Measurements from ENCODE around the gene NUTM2F. TPM values are rescaled to one million over a fixed set of nuclear protein-coding genes. Genes with fewer than 3 reads are reported as not detected.
A peak's percentile ranks its signal among the peaks of the same experiment; 100 is the strongest.
"Not testable (repeated sequence)": the region's sequence is repeated elsewhere in the genome, so short reads cannot be mapped to it uniquely, and the experiment has no call there.

NUTM2F gene, protein sequence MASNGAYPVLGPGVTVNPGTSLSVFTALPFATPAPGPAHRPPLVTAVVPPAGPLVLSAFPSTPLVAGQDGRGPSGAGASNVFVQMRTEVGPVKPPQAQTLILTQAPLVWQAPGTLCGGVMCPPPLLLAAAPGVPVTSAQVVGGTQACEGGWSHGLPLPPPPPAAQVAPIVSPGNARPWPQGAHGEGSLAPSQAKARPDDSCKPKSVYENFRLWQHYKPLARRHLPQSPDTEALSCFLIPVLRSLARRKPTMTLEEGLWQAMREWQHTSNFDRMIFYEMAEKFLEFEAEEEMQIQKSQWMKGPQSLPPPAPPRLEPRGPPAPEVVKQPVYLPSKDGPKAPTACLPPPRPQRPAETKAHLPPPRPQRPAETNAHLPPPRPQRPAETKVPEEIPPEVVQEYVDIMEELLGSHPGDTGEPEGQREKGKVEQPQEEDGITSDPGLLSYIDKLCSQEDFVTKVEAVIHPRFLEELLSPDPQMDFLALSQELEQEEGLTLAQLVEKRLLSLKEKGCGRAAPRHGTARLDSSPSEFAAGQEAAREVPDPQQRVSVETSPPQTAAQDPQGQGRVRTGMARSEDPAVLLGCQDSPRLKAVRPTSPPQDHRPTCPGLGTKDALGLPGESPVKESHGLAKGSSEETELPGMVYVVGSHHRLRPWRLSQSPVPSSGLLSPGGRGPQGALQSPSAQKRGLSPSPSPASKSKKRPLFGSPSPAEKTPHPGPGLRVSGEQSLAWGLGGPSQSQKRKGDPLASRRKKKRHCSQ
- total RNA-seq (2014; rRNA removed; shearing (Covaris generic)) (not detected in 2 replicates), polyA plus RNA-seq (2016; fragmentation: Nextera tagmentation; extraction: Ambion mirVana) (not detected in 2 replicates)

GRCh38 chr9:94328544-94328943 is at the start of gene NUTM2F:
NUTM2F (minus strand) TSS chr9:94328644; CDS start chr9:94328623, 21 bp downstream.
- H3K27ac ChIP-seq; DNase-seq; H3K9me3 ChIP-seq (ENCODE audit: low read depth); H3K4me2 ChIP-seq (ENCODE audit: unreplicated experiment); H2AFZ ChIP-seq; H3K9ac ChIP-seq; H4K20me1 ChIP-seq (ENCODE audit: insufficient read depth); H3K9me2 ChIP-seq (ENCODE audit: insufficient read depth); H3K36me3 ChIP-seq (ENCODE audit: low read depth); in situ Hi-C loops (cut with MboI); H3K4me1 ChIP-seq (ENCODE audit: insufficient read depth); H3K27me3 ChIP-seq (replicated peaks; ENCODE audit: insufficient read depth); H3K4me3 ChIP-seq; H3F3A ChIP-seq (ENCODE audit: insufficient read depth); H3K79me2 ChIP-seq (ENCODE audit: insufficient read depth): not testable (repeated sequence)
- 33 to 70% methylated on average over 1 to 2 of the region's 5 CpGs for WGBS, 2 experiments (ENCODE audit: low coverage in 1 of 2, low lambda C conversion rate in 2 of 2, missing lambda C conversion rate in 2 of 2)

- peak overlapping the region; percentile 63; the same call in 1 of the 2 replicates for H2AFZ ChIP-seq
- in situ Hi-C loops (cut with MboI); H3F3A ChIP-seq (ENCODE audit: insufficient read depth); H3K36me3 ChIP-seq (ENCODE audit: low read depth); H3K27me3 ChIP-seq (replicated peaks; ENCODE audit: insufficient read depth); H3K4me1 ChIP-seq (ENCODE audit: insufficient read depth); H3K9me2 ChIP-seq (ENCODE audit: insufficient read depth); H3K9me3 ChIP-seq (ENCODE audit: low read depth); H4K20me1 ChIP-seq (ENCODE audit: insufficient read depth): not testable (repeated sequence)
- peak overlapping the region; percentile 63 for H3K27ac ChIP-seq
- H3K79me2 ChIP-seq (ENCODE audit: insufficient read depth) = peaks cover 32% of the 10 kb centered on the region
- H3K4me2 ChIP-seq (ENCODE audit: unreplicated experiment) = peak overlapping the region; percentile 74
- WGBS, 2 experiments (ENCODE audit: low coverage in 1 of 2, low lambda C conversion rate in 2 of 2, missing lambda C conversion rate in 2 of 2) = 1 to 2% methylated on average over 17 to 18 of the region's 19 CpGs
- peak overlapping the region; percentile 81 for H3K9ac ChIP-seq
- peak; percentile 19 for DNase-seq
- peak overlapping the region; percentile 83 for H3K4me3 ChIP-seq
These were observed 46.8 kb upstream of the NUTM2F start for GRCh38 chr9:94375197-94375596.

DNA sequence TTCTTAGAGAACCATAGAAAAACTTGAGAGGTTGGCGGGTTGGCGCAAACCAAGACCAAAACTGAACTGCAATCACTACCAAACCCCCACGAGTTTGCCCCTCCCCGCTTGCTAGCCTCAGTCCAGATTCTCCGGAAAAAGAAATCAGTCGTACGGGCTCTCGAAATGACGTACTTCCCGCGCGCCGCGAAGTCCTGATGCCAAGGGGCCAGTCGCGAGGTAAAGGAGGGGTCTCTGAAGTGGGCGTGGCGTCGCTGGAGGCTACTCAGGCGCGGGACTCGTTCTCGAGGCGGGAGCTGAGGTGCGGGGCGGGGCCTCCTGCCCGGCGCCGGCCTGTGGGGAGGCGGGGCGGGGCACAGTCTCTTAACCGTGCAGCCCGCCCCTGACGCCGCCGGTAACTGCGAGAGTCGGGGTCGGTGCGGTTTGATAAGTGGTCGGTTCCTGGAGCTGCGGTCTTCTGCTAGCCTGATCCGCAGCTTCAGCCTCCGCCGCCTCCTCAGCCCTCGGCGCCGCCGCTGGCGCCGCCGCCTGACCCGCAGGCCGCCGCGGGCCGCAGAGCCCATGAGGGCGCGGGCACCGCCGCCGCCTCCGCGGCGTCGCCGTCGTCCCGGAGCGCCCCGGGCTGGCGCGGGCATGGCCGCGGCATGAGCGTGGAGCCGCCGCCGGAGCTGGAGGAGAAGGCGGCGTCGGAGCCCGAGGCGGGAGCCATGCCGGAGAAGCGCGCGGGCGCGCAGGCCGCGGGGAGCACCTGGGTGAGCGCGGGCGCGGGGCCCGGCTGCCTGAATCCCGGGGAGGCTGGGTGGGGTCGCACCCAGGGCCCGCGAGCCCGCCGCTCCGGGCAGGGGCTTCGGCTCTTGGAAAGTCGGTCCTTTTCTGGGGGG is 46.0 kb upstream of the NUTM2F start:
- H3K9me3 ChIP-seq (ENCODE audit: low read depth); H3K9me2 ChIP-seq (ENCODE audit: insufficient read depth); H3F3A ChIP-seq (ENCODE audit: insufficient read depth); in situ Hi-C loops (cut with MboI); H3K27me3 ChIP-seq (replicated peaks; ENCODE audit: insufficient read depth); H3K36me3 ChIP-seq (ENCODE audit: low read depth); H3K4me1 ChIP-seq (ENCODE audit: insufficient read depth); H4K20me1 ChIP-seq (ENCODE audit: insufficient read depth): not testable (repeated sequence)
- H3K9ac ChIP-seq = peak overlapping the region; percentile 88
- peak overlapping the region; percentile 100 for H2AFZ ChIP-seq
- peak; percentile 91 for DNase-seq
- peak overlapping the region; percentile 97 for H3K4me2 ChIP-seq (ENCODE audit: unreplicated experiment)
- H3K79me2 ChIP-seq (ENCODE audit: insufficient read depth) = peaks cover 24% of the 10 kb centered on the region
- peak overlapping the region; percentile 87 for H3K27ac ChIP-seq
- WGBS, 2 experiments (ENCODE audit: low coverage in 1 of 2, low lambda C conversion rate in 2 of 2, missing lambda C conversion rate in 2 of 2) = 1% methylated on average over 64 to 73 of the region's 106 CpGs
- peak overlapping the region; percentile 83 for H3K4me3 ChIP-seq

- Histone ChIP-seq H3K4me3 (peak overlapping the region; percentile 83), H2AFZ (peak overlapping the region; percentile 100), H3K4me2 (ENCODE audit: unreplicated experiment) (peak overlapping the region; percentile 97), H3K27ac (peak overlapping the region; percentile 87), H3K9ac (peak overlapping the region; percentile 88), H3K79me2 (ENCODE audit: insufficient read depth) (peaks cover 23% of the 10 kb centered on the region)
- in situ Hi-C loops (cut with MboI); H3K36me3 ChIP-seq (ENCODE audit: low read depth); H3K9me3 ChIP-seq (ENCODE audit: low read depth); DNase-seq; H3F3A ChIP-seq (ENCODE audit: insufficient read depth); H3K9me2 ChIP-seq (ENCODE audit: insufficient read depth); H4K20me1 ChIP-seq (ENCODE audit: insufficient read depth); H3K4me1 ChIP-seq (ENCODE audit: insufficient read depth); H3K27me3 ChIP-seq (replicated peaks; ENCODE audit: insufficient read depth): not testable (repeated sequence)
- 11 to 22% methylated on average over 7 of the region's 11 CpGs for WGBS, 2 experiments (ENCODE audit: low coverage in 1 of 2, low lambda C conversion rate in 2 of 2, missing lambda C conversion rate in 2 of 2)
These were observed 45.3 kb upstream of the NUTM2F start for GRCh38 chr9:94373779-94374175.

GRCh38 chr9:94370266-94370665 is 41.8 kb upstream of the NUTM2F start:
- H3K4me3 ChIP-seq; H2AFZ ChIP-seq; H3K79me2 ChIP-seq (ENCODE audit: insufficient read depth); H3K4me2 ChIP-seq (ENCODE audit: unreplicated experiment); H3K27me3 ChIP-seq (replicated peaks; ENCODE audit: insufficient read depth); H3K9me3 ChIP-seq (ENCODE audit: low read depth); in situ Hi-C loops (cut with MboI); H3K4me1 ChIP-seq (ENCODE audit: insufficient read depth); H3F3A ChIP-seq (ENCODE audit: insufficient read depth); H3K9ac ChIP-seq; H4K20me1 ChIP-seq (ENCODE audit: insufficient read depth); H3K36me3 ChIP-seq (ENCODE audit: low read depth); H3K9me2 ChIP-seq (ENCODE audit: insufficient read depth); DNase-seq; H3K27ac ChIP-seq: not testable (repeated sequence)
- WGBS, 2 experiments (ENCODE audit: low coverage in 1 of 2, low lambda C conversion rate in 2 of 2, missing lambda C conversion rate in 2 of 2) = 66 to 76% methylated on average over 3 of the region's 3 CpGs

DNA sequence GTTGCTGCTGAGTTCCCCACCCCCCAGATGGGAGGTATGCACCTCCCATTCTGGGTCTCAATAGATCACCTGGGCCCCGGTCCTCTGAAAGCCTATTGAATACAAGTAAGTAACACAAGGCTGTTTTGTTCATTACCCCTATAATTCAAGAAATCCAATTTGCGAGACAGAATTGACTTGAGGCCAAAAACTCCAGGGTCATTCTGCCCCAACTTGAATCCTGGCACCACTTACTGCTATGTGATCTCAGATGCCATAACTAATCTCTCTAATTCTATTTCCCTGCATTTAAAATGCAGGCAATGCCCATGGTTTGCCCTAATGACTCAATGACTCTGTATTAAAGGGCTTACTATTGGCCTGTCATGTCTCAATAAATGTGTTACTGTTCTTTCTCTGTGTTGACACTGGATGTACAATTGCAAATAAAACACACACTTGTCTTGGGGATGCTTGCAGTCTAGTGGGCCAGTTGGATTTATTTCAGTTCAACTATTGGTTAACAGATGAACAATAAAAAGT is 35.7 kb upstream of the NUTM2F start:
- H3K4me1 ChIP-seq (ENCODE audit: insufficient read depth); H3K9me3 ChIP-seq (ENCODE audit: low read depth); H3K9ac ChIP-seq; DNase-seq; H3F3A ChIP-seq (ENCODE audit: insufficient read depth); H3K9me2 ChIP-seq (ENCODE audit: insufficient read depth); H3K27me3 ChIP-seq (replicated peaks; ENCODE audit: insufficient read depth); in situ Hi-C loops (cut with MboI); H3K79me2 ChIP-seq (ENCODE audit: insufficient read depth); H3K4me3 ChIP-seq; H3K27ac ChIP-seq; H2AFZ ChIP-seq; H4K20me1 ChIP-seq (ENCODE audit: insufficient read depth); H3K36me3 ChIP-seq (ENCODE audit: low read depth); H3K4me2 ChIP-seq (ENCODE audit: unreplicated experiment): not testable (repeated sequence)
- WGBS, 2 experiments (ENCODE audit: low coverage in 1 of 2, low lambda C conversion rate in 2 of 2, missing lambda C conversion rate in 2 of 2) = 43 to 87% methylated on average over 1 to 2 of the region's 2 CpGs

DNA sequence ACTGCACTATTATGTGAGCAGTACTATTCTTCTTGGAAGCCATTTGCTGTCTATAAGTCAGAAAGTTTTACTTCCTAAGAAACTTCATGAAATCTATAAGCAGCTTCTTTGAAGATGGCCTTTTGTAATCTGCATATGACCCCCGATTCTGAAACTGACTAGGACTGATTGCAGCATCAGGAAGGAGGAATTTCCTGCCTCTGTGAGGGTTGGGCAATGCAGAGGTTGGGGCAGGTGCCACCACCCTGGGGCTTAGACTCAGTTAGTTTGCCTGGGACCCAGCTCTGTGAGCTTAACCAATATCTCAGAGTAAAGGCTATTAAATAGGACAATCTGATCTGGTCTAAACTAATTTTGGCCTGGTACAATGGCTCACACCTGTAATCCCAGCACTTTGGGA is 28.7 kb upstream of the NUTM2F start:
- H3K4me2 ChIP-seq (ENCODE audit: unreplicated experiment); H3K9ac ChIP-seq; H3K4me3 ChIP-seq; H3K27ac ChIP-seq; in situ Hi-C loops (cut with MboI); H3K9me3 ChIP-seq (ENCODE audit: low read depth); H3K4me1 ChIP-seq (ENCODE audit: insufficient read depth); H3F3A ChIP-seq (ENCODE audit: insufficient read depth); H3K36me3 ChIP-seq (ENCODE audit: low read depth); H2AFZ ChIP-seq; H3K79me2 ChIP-seq (ENCODE audit: insufficient read depth); H3K27me3 ChIP-seq (replicated peaks; ENCODE audit: insufficient read depth); H4K20me1 ChIP-seq (ENCODE audit: insufficient read depth); DNase-seq; H3K9me2 ChIP-seq (ENCODE audit: insufficient read depth): not testable (repeated sequence)
- WGBS, 2 experiments (ENCODE audit: low coverage in 1 of 2, low lambda C conversion rate in 2 of 2, missing lambda C conversion rate in 2 of 2) = no CpG with 5 or more reads among the region's 1 CpG
